Esophagus squamous epithelium (tissue), 5 donors: ENCODE results near the gene PAK1IP1. TPM values are rescaled to one million over a fixed set of nuclear protein-coding genes. Genes with fewer than 3 reads are reported as not detected.

Experiments
- DNase-seq: peaks from one replicate; lab custom pipeline; 2025; lab: John Stamatoyannopoulos, UW
- H3K27ac ChIP-seq, 4 donors: fragments of 200-600 bp; sonication (generic); one replicate each; pipeline ENCODE4 v1.5.1; 2016 to 2019; ENCODE audit warnings: mild to moderate bottlenecking in 1 of 4
- H3K27me3 ChIP-seq, 4 donors: fragments of 200-600 bp; sonication (generic); 1 replicate in 3 of 4; 2 replicates in 1 of 4; pipeline versions ENCODE4 v1.5.1 to v1.6.0; 2017 to 2021; ENCODE audit warnings: antibody characterized with exemption in 1 of 4
- H3K36me3 ChIP-seq, 3 donors: fragments of 200-600 bp; sonication (generic); one replicate each; pipeline ENCODE4 v1.5.1; 2016 to 2019
- H3K4me1 ChIP-seq, 3 donors: fragments of 200-600 bp; sonication (generic); one replicate each; pipeline ENCODE4 v1.5.1; 2017 to 2019
- H3K4me3 ChIP-seq, 4 donors: fragments of 200-600 bp; sonication (generic); 1 replicate in 3 of 4; 2 replicates in 1 of 4; pipeline ENCODE4 v1.5.1; 2016 to 2019; ENCODE audit warnings: mild to moderate bottlenecking in 2 of 4, moderate library complexity in 1 of 4
- H3K9me3 ChIP-seq, 3 donors: fragments of 200-600 bp; sonication (generic); one replicate each; pipeline ENCODE4 v1.5.1; 2016 to 2019
- POLR2A ChIP-seq, 4 donors: fragments of 450-650 bp; IDR thresholded peaks; one replicate each; pipeline ENCODE4 v1.6.1; 2017; ENCODE audit warnings: antibody characterized with exemption in 4 of 4, mild to moderate bottlenecking in 4 of 4, moderate library complexity in 3 of 4
- WGBS, 2 donors: methylation state at CpG; one replicate each; pipeline ENCODE4 v1.1.5; 2018; 5-methylcytosine and 5-hydroxymethylcytosine counted together
- intact Hi-C: fragments of 100-400 bp; cut with DNase I; formaldehyde crosslinking; loops from one replicate; pipeline ENCODE4 v1.15.0; 2022
- total RNA-seq, 4 donors: library from RNA; depleted of rRNA; stranded (reverse); fragments of >200 nt; gene quantifications; one replicate each; pipeline ENCODE4 v1.1.0, GENCODE V29; 2016
- TF ChIP-seq, protein P1 (sequence below), 6 experiments: fragments of 450-650 bp in 4 of 6; fragments of 200-600 bp in 2 of 6; sonication (generic) in 2 of 6; IDR thresholded peaks; one replicate each; pipeline ENCODE4 v1.5.1; 2016 to 2019; ENCODE audit warnings: antibody characterized with exemption in 6 of 6, mild to moderate bottlenecking in 4 of 6, moderate library complexity in 4 of 6
- donor health status: DM: yes; HTN: yes; CAD: no.

The PAK1IP1 gene
- total RNA-seq, 4 donors from 2014 or later, result 11.4 to 23.6 (median 19.4) TPM

DNA sequence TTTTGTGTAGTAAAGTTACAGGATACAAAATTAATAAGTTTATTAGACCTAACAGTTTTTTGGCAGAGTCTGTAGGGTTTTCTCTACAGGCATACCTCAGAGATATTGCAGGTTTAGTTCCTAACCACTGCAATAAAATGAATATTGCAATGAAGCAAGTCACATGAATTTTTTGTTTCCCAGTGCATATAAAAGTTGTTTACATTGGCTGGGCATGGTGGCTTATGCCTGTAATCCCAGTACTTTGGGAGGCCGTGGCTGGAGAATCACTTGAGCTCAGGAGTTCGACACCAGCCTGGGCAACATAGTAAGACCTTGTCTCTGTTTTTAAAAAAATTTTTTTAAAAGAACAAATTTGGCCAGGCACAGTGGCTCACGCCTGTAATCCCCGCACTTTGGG is 16.3 kb upstream of the PAK1IP1 start:
- TF ChIP-seq, protein P1, sequence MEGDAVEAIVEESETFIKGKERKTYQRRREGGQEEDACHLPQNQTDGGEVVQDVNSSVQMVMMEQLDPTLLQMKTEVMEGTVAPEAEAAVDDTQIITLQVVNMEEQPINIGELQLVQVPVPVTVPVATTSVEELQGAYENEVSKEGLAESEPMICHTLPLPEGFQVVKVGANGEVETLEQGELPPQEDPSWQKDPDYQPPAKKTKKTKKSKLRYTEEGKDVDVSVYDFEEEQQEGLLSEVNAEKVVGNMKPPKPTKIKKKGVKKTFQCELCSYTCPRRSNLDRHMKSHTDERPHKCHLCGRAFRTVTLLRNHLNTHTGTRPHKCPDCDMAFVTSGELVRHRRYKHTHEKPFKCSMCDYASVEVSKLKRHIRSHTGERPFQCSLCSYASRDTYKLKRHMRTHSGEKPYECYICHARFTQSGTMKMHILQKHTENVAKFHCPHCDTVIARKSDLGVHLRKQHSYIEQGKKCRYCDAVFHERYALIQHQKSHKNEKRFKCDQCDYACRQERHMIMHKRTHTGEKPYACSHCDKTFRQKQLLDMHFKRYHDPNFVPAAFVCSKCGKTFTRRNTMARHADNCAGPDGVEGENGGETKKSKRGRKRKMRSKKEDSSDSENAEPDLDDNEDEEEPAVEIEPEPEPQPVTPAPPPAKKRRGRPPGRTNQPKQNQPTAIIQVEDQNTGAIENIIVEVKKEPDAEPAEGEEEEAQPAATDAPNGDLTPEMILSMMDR (IDR thresholded peaks at IDR 0.05), result no peak
- TF ChIP-seq POLR2A (IDR thresholded peaks at IDR 0.05), result no peak
- WGBS, 2 donors, result 75 to 87% methylated on average over 3 to 4 of the region's 4 CpGs
- Histone ChIP-seq H3K4me1 (no peaks in the 10 kb centered on the region), H3K36me3 (no peaks in the 10 kb centered on the region), H3K27me3 (no peaks in the 10 kb centered on the region), H3K4me3 (no peak overlapping the region), H3K9me3 (no peaks in the 10 kb centered on the region), H3K27ac (no peak overlapping the region)
- intact Hi-C loops, result no loop called here
- DNase-seq, result no peak

- Histone ChIP-seq H3K36me3 (no peaks in the 10 kb centered on the region), H3K27ac (no peak overlapping the region), H3K4me1 (no peaks in the 10 kb centered on the region), H3K4me3 (no peak overlapping the region), H3K9me3 (no peaks in the 10 kb centered on the region), H3K27me3 (no peaks in the 10 kb centered on the region)
- WGBS, 2 donors, result 50 to 58% methylated on average over 3 of the region's 3 CpGs
- TF ChIP-seq, protein P1 (IDR thresholded peaks at IDR 0.05), result no peak
- no peak for TF ChIP-seq POLR2A (IDR thresholded peaks at IDR 0.05)
- DNase-seq, result no peak
- intact Hi-C loops, result no loop called here
Measured at GRCh38 chr6:10681795-10682194, 13.0 kb upstream of the PAK1IP1 start.

GRCh38 chr6:10682355-10682988 is 12.3 kb upstream of the PAK1IP1 start:
- no peaks in the 10 kb centered on the region for H3K36me3 ChIP-seq
- H3K4me3 ChIP-seq, result no peak overlapping the region
- H3K4me1 ChIP-seq, result no peaks in the 10 kb centered on the region
- DNase-seq, result no peak
- TF ChIP-seq, protein P1 (IDR thresholded peaks at IDR 0.05), result no peak
- TF ChIP-seq POLR2A (IDR thresholded peaks at IDR 0.05), result no peak
- H3K9me3 ChIP-seq, result no peaks in the 10 kb centered on the region
- H3K27ac ChIP-seq, result no peak overlapping the region
- H3K27me3 ChIP-seq, result no peaks in the 10 kb centered on the region
- intact Hi-C loops, result no loop called here

DNA sequence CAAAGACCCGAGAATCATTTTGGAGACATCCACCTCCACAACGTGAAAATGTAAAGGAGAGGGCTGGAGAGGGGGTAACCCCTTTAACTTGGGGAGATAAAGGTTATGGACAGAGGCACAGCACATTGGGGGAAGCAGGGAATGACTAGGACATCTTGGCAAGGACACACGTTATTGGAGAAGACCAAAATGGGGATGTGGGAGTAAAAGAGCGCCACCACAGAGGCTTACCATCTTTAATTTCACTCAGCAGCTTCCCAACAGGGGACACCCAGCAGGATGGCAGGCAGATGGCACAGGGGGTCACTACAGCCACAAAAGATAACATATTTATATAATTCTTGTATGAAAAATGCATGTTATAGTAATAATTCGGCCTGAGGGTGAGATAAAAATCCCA is 10.2 kb upstream of the PAK1IP1 start:
- WGBS, 2 donors, result 67 to 77% methylated on average over 5 of the region's 5 CpGs
- no peak overlapping the region for H3K4me3 ChIP-seq
- intact Hi-C loops, result no loop called here

More for the DNA sequence above, 10.2 kb upstream of the PAK1IP1 start:
- Histone ChIP-seq H3K36me3 (no peaks in the 10 kb centered on the region), H3K4me1 (peaks cover 0 to 4% (median 0%) of the 10 kb centered on the region in 3 donors), H3K27me3 (no peaks in the 10 kb centered on the region), H3K27ac (no peak overlapping the region), H3K9me3 (no peaks in the 10 kb centered on the region)
- DNase-seq, result no peak
- TF ChIP-seq POLR2A (IDR thresholded peaks at IDR 0.05), result no peak
- TF ChIP-seq, protein P1 (IDR thresholded peaks at IDR 0.05), result no peak
